HepG2 (cell line): ENCODE data around the gene MUC4. TPM values are rescaled to one million over a fixed set of nuclear protein-coding genes. Genes with fewer than 3 reads are reported as not detected.

ENCODE experiments used
- CAMTA2 ChIP-seq: sonication (generic); formaldehyde crosslinking; IDR thresholded peaks from 2 replicates; pipeline ENCODE4 v1.4.0; 2020; ENCODE audit warnings: mild to moderate bottlenecking, missing genetic modification reagents, borderline replicate concordance
- CEBPG ChIP-seq: IDR thresholded peaks from 2 replicates; pipeline ENCODE4 v1.6.1; 2016
- NFKBIZ ChIP-seq: IDR thresholded peaks from 2 replicates; pipeline ENCODE4 v1.6.1; 2018; ENCODE audit warnings: missing genetic modification reagents, missing compliant biosample characterization
- RAD51 ChIP-seq: fragments of 450-650 bp; IDR thresholded peaks from 2 replicates; pipeline ENCODE4 v1.6.1; 2016; ENCODE audit warnings: borderline replicate concordance
- RBM39 ChIP-seq: fragments of 200-400 bp; formaldehyde crosslinking; IDR thresholded peaks from one replicate; pipeline ENCODE4 v1.6.1; 2018; ENCODE audit warnings: antibody characterized with exemption, mild to moderate bottlenecking, low read depth, low read length; ENCODE audit not compliant: poor library complexity, severe bottlenecking
- TAF1 ChIP-seq: sonication (generic); formaldehyde crosslinking; IDR thresholded peaks from 2 replicates; pipeline ENCODE4 v1.4.0; 2020; ENCODE audit warnings: missing genetic modification reagents
- ZNF142 ChIP-seq: sonication (generic); formaldehyde crosslinking; IDR thresholded peaks from 2 replicates; pipeline ENCODE4 v1.4.0; 2020; ENCODE audit warnings: missing genetic modification reagents
- ZNF382 ChIP-seq: sonication (generic); formaldehyde crosslinking; IDR thresholded peaks from 2 replicates; pipeline ENCODE4 v1.5.0; 2020; ENCODE audit warnings: missing genetic modification reagents, mild to moderate bottlenecking, borderline replicate concordance
- ZNF546 ChIP-seq: sonication (generic); formaldehyde crosslinking; conservative IDR thresholded peaks from 2 replicates; pipeline ENCODE4 v1.8.1; 2023; ENCODE audit warnings: mild to moderate bottlenecking, missing genetic modification reagents
- polyA plus RNA-seq, 8 experiments: library from polyadenylated mRNA; depleted of rRNA in 3 of 8; stranded (reverse) in 7 of 8; unstranded in 1 of 8; fragments of >200 nt; fragmentation: Illumina TruSeq in 4 of 8; extraction: Trizol in 4 of 8; gene quantifications; 2 replicates each; pipeline versions ENCODE4 v1.2.1 to v1.2.3, GENCODE V29; 2011 to 2016; ENCODE audit warnings: low read depth in 4 of 8, missing spikeins in 1 of 8, mixed read lengths in 1 of 8; ENCODE audit not compliant: insufficient read depth in 1 of 8
- total RNA-seq, 5 experiments: library from RNA; depleted of rRNA; stranded (reverse); fragments of >200 nt; fragmentation: Illumina TruSeq; extraction: Trizol; gene quantifications; 2 replicates each; pipeline ENCODE4 v1.2.3, GENCODE V29; 2016; ENCODE audit warnings: low read depth in 1 of 5

MUC4 gene
- total and polyA plus RNA-seq, 2 of the 13 experiments (the other 11 are each of a cell fraction or from before 2014, with no cell fraction given): not detected

- TF ChIP-seq ZNF142 (CRISPR knock-in tag): no peak
- no peak for TF ChIP-seq ZNF546 (CRISPR knock-in tag)
- no peak for TF ChIP-seq TAF1 (CRISPR knock-in tag)
- TF ChIP-seq RAD51: no peak
- no peak for TF ChIP-seq RBM39
- TF ChIP-seq CEBPG (CRISPR knock-in tag): no peak
- no peak for TF ChIP-seq NFKBIZ (CRISPR knock-in tag)
- no peak for TF ChIP-seq ZNF382 (CRISPR knock-in tag)
- no peak for TF ChIP-seq CAMTA2 (CRISPR knock-in tag)
Observed at GRCh38 chr3:195770081-195770840, 41.5 kb downstream of the MUC4 start (continued).
